HepG2 (cell line): ENCODE data around the gene AADACL4. TPM values are rescaled to one million over a fixed set of nuclear protein-coding genes. Genes with fewer than 3 reads are reported as not detected.

Experiments used
- HCFC1 ChIP-seq: fragments of 150-350 bp; IDR thresholded peaks from 2 replicates; pipeline ENCODE4 v1.6.1; 2014; ENCODE audit warnings: low read depth, low read length
- POLR2AphosphoS5 ChIP-seq: IDR thresholded peaks from 2 replicates; pipeline ENCODE4 v1.6.1; 2012; ENCODE audit warnings: low read depth, low read length
- RFX1 ChIP-seq: fragments of 450-650 bp; IDR thresholded peaks from 2 replicates; pipeline ENCODE4 v1.6.1; 2017
- RNF2 ChIP-seq: fragments of 450-650 bp; conservative IDR thresholded peaks from 2 replicates; pipeline ENCODE4 v1.6.1; 2016; ENCODE audit warnings: low read depth
- SRSF1 ChIP-seq: fragments of 200-400 bp; formaldehyde crosslinking; optimal IDR thresholded peaks from 2 replicates; pipeline ENCODE3; 2017; ENCODE audit warnings: mild to moderate bottlenecking, low read depth, low read length, moderate library complexity
- TCF7L2 ChIP-seq: IDR thresholded peaks from 2 replicates; pipeline ENCODE4 v1.6.1; 2011; ENCODE audit warnings: mild to moderate bottlenecking, low read depth, low read length, moderate library complexity
- ZKSCAN1 ChIP-seq: fragments of 150-350 bp; IDR thresholded peaks from 2 replicates; pipeline ENCODE4 v1.6.1; 2014; ENCODE audit warnings: low read length
- ZNF251 ChIP-seq: sonication (generic); formaldehyde crosslinking; IDR thresholded peaks from 2 replicates; pipeline ENCODE4 v1.9.0; 2021; ENCODE audit warnings: mild to moderate bottlenecking, missing genetic modification reagents
- ZNF441 ChIP-seq: sonication (generic); formaldehyde crosslinking; IDR thresholded peaks from 2 replicates; pipeline ENCODE4 v1.7.0; 2021; ENCODE audit warnings: missing genetic modification reagents, borderline replicate concordance
- ZNF552 ChIP-seq: sonication (generic); formaldehyde crosslinking; IDR thresholded peaks from 2 replicates; pipeline ENCODE4 v1.9.0; 2022; ENCODE audit warnings: missing genetic modification reagents, mild to moderate bottlenecking, borderline replicate concordance
- polyA plus RNA-seq, 8 experiments: library from polyadenylated mRNA; depleted of rRNA in 3 of 8; stranded (reverse) in 7 of 8; unstranded in 1 of 8; fragments of >200 nt; fragmentation: Illumina TruSeq in 4 of 8; extraction: Trizol in 4 of 8; gene quantifications; 2 replicates each; pipeline versions ENCODE4 v1.2.1 to v1.2.3, GENCODE V29; 2011 to 2016; ENCODE audit warnings: low read depth in 4 of 8, missing spikeins in 1 of 8, mixed read lengths in 1 of 8; ENCODE audit not compliant: insufficient read depth in 1 of 8
- total RNA-seq, 5 experiments: library from RNA; depleted of rRNA; stranded (reverse); fragments of >200 nt; fragmentation: Illumina TruSeq; extraction: Trizol; gene quantifications; 2 replicates each; pipeline ENCODE4 v1.2.3, GENCODE V29; 2016; ENCODE audit warnings: low read depth in 1 of 5
- TF ChIP-seq, protein P1 (sequence below), 2 experiments: IDR thresholded peaks; 2 replicates each; pipeline ENCODE4 v1.6.1; 2011 to 2012; ENCODE audit warnings: low read length in 2 of 2, borderline replicate concordance in 1 of 2, low read depth in 1 of 2, mild to moderate bottlenecking in 1 of 2, moderate library complexity in 1 of 2
- TF ChIP-seq, protein P2 (sequence below): IDR thresholded peaks from 2 replicates; pipeline ENCODE4 v1.6.1; 2016; ENCODE audit warnings: missing compliant biosample characterization, missing genetic modification reagents, borderline replicate concordance
- TF ChIP-seq, protein P3 (sequence below): sonication (generic); formaldehyde crosslinking; IDR thresholded peaks from 2 replicates; pipeline ENCODE4 v1.4.0; 2020; ENCODE audit warnings: missing genetic modification reagents
- TF ChIP-seq, protein P4 (sequence below): sonication (generic); formaldehyde crosslinking; IDR thresholded peaks from 2 replicates; pipeline ENCODE4 v1.4.0; 2020; ENCODE audit warnings: missing genetic modification reagents

The AADACL4 gene
- total and polyA plus RNA-seq, 2 of the 13 experiments (the other 11 are each of a cell fraction or from before 2014, with no cell fraction given): not detected

DNA sequence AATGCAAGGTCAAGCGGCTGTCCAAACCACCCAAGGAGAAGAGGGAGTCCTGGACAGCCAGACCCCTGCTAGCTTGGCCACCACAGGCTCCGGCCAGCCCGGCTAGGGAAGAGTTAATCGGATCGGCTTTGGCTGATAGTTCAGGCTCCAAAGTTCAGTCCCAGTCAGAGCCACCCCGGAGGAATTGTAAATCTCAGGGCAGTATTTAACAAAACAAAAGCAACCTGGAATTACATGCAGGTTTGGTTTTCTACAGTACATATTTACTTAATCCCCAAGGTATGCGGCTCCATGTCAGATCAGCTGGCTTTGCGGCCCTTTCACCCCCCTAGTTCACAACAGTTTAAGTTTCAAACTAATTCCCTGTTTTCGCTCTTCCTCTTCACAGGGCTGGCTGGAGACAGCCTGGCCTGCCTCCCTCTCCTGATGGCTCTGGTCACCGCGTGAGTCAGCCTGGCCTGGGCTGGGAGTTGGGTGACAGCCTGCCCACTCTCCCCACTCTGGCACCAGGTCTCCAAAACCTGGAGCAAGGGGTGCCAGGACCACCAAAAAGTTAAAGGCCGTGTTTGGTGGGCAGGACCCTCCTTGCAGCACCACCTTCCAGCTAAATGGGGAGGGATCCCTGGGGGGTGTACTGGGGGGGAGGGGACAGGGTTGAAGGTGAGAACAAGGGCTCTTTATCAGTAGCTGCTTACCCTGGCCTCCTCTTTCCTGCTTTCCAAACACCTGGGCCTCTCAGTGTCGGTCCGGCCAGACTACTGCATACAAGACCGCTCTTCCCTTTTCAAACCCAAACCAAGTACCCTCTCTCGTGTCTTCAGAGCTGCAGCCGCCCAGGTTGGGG is 27.8 kb upstream of the AADACL4 start (continued):
- TF ChIP-seq ZKSCAN1 (no peak; the same call in 1 of the 2 replicates), HCFC1 (no peak), SRSF1 (no peak), TCF7L2 (no peak), POLR2AphosphoS5 (peak; percentile 75), ZNF441 (no peak), RNF2 (no peak), RFX1 (no peak), ZNF251 (CRISPR knock-in tag) (no peak), ZNF552 (CRISPR knock-in tag) (no peak; the same call in 1 of the 2 replicates)
- TF ChIP-seq, protein P1, sequence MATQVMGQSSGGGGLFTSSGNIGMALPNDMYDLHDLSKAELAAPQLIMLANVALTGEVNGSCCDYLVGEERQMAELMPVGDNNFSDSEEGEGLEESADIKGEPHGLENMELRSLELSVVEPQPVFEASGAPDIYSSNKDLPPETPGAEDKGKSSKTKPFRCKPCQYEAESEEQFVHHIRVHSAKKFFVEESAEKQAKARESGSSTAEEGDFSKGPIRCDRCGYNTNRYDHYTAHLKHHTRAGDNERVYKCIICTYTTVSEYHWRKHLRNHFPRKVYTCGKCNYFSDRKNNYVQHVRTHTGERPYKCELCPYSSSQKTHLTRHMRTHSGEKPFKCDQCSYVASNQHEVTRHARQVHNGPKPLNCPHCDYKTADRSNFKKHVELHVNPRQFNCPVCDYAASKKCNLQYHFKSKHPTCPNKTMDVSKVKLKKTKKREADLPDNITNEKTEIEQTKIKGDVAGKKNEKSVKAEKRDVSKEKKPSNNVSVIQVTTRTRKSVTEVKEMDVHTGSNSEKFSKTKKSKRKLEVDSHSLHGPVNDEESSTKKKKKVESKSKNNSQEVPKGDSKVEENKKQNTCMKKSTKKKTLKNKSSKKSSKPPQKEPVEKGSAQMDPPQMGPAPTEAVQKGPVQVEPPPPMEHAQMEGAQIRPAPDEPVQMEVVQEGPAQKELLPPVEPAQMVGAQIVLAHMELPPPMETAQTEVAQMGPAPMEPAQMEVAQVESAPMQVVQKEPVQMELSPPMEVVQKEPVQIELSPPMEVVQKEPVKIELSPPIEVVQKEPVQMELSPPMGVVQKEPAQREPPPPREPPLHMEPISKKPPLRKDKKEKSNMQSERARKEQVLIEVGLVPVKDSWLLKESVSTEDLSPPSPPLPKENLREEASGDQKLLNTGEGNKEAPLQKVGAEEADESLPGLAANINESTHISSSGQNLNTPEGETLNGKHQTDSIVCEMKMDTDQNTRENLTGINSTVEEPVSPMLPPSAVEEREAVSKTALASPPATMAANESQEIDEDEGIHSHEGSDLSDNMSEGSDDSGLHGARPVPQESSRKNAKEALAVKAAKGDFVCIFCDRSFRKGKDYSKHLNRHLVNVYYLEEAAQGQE (IDR thresholded peaks at IDR 0.05; ENCODE audit: borderline replicate concordance in 1 of 2, low read depth in 1 of 2, low read length in 2 of 2): peak in 1 of 2 experiments; percentile 62; a peak in 1 of 4 replicates
- TF ChIP-seq, protein P2, sequence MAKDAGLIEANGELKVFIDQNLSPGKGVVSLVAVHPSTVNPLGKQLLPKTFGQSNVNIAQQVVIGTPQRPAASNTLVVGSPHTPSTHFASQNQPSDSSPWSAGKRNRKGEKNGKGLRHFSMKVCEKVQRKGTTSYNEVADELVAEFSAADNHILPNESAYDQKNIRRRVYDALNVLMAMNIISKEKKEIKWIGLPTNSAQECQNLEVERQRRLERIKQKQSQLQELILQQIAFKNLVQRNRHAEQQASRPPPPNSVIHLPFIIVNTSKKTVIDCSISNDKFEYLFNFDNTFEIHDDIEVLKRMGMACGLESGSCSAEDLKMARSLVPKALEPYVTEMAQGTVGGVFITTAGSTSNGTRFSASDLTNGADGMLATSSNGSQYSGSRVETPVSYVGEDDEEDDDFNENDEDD: no peak
- TF ChIP-seq, protein P3, sequence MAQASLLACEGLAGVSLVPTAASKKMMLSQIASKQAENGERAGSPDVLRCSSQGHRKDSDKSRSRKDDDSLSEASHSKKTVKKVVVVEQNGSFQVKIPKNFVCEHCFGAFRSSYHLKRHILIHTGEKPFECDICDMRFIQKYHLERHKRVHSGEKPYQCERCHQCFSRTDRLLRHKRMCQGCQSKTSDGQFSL (CRISPR knock-in tag): no peak; the same call in 1 of the 2 replicates
- TF ChIP-seq, protein P4, sequence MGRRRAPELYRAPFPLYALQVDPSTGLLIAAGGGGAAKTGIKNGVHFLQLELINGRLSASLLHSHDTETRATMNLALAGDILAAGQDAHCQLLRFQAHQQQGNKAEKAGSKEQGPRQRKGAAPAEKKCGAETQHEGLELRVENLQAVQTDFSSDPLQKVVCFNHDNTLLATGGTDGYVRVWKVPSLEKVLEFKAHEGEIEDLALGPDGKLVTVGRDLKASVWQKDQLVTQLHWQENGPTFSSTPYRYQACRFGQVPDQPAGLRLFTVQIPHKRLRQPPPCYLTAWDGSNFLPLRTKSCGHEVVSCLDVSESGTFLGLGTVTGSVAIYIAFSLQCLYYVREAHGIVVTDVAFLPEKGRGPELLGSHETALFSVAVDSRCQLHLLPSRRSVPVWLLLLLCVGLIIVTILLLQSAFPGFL: no peak
